ENCODE data around the gene PLD3.

PLD3 gene

DNA sequence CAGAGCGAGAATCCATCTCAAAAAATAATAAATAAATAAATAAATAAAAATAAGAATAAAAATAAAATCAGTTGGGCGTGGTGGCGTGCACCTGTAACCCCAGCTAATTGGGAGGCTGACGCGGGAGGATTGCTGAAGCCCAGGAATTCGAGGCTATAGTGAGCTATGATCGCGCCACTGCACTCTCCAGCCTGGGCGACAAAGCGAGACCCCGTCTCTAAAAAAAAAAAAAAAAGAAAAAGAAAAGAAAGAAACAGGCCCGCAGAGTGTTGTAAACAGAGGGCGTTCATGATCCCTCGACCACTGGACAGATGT, 71.9 kb downstream of the PLD3 start:
- no peak for DNase-seq (ENCODE audit: low spot score)
- in situ Hi-C loops (cut with MboI; ENCODE audit: low sequenced_read_pairs, unreplicated experiment), result no loop called here

DNA sequence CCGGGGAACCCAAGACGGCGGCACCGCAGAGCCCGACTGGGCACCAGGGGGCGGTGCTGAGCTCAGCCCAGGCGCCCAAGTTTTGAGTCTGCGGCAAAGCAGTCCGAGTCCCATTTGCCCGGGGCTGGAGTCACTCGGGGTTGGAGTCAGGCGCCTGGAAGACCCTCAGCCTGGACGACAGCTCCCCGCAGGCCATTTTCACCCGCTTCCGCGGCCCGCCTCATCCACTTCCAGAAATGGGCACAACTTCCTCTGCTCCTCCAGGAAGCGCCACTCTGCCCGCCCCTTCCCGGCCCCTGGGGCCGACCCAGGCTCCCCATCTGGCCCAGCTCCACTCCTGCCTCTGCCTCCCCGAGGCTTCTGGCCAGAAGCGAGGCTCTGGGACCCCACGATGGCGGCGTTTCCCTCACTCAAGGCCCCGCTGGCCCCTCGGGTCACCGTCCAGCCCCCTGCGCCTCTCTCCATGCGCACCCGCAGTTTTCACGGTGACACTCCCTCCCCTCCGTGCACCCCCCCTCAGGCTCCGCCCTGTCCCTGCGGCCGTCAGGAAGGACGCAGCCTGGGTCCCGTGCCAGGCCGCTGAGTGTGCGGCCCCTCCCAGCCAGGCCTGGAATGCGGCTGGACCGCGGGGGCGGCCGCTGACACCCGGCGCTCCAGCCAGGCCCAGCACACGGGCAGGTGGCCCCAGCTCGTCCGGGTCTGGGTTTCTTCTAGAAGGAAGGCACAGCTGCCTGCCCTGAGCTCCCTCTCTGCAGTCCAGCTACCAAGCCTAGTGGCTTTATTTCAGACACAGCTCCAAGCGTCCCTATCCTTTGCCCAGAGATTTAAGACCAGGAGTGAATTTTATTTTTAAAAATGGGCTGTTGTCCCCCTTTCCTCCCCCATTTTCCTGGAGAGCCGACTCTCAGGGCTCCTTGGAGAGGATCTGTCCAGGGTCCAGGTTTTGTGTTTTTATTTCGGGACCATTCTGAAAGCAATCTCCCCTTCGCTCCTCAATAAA, 72.6 kb downstream of the PLD3 start:
- peak; percentile 84 for DNase-seq (ENCODE audit: low spot score)
- TF ChIP-seq, protein P1, sequence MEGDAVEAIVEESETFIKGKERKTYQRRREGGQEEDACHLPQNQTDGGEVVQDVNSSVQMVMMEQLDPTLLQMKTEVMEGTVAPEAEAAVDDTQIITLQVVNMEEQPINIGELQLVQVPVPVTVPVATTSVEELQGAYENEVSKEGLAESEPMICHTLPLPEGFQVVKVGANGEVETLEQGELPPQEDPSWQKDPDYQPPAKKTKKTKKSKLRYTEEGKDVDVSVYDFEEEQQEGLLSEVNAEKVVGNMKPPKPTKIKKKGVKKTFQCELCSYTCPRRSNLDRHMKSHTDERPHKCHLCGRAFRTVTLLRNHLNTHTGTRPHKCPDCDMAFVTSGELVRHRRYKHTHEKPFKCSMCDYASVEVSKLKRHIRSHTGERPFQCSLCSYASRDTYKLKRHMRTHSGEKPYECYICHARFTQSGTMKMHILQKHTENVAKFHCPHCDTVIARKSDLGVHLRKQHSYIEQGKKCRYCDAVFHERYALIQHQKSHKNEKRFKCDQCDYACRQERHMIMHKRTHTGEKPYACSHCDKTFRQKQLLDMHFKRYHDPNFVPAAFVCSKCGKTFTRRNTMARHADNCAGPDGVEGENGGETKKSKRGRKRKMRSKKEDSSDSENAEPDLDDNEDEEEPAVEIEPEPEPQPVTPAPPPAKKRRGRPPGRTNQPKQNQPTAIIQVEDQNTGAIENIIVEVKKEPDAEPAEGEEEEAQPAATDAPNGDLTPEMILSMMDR (IDR thresholded peaks at IDR 0.05; ENCODE audit: borderline replicate concordance, control extremely low read depth, extremely low read depth, insufficient read depth, missing control alignments), result peak; percentile 93
- in situ Hi-C loops (cut with MboI; ENCODE audit: low sequenced_read_pairs, unreplicated experiment), result no loop called here

More for the DNA sequence above, 71.9 kb downstream of the PLD3 start:
- TF ChIP-seq, protein P1 (IDR thresholded peaks at IDR 0.05; ENCODE audit: borderline replicate concordance, control extremely low read depth, extremely low read depth, insufficient read depth, missing control alignments), result no peak

DNA sequence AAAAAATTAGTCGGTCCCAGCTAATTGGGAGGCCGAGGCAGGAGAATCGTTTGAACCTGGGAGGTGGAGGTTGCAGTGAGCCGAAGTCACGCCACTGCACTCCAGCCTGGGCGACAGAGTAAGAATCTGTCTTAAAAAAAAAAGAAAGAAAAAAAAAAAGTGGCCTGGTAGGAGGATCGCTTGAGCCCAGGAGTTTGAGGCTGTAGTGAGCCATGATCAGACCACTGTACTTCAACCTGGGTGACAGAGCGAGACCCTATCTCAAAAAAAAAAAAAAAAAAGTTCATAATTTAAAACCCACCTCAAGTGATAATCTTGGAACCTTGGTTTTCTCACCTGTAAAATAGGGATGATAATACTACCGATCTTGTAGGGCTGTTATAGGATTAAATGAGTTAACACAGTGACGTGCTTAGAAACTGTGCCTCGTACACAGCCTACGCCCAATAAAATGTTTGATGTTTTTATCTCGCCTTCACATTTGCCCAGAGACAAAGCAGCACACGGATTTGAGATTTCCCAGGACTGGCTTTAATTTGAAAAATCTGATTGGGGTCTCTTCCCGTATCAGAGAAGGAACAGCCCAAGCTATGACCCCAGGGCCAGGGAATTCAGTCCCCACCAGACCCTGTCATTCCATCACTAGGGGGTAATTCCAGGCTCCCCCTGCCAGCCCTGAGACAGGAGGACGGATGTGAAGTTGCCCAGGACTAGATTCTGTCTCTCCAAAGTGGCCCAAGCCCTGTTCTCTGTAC, 73.7 kb downstream of the PLD3 start:
- TF ChIP-seq, protein P1 (IDR thresholded peaks at IDR 0.05; ENCODE audit: borderline replicate concordance, control extremely low read depth, extremely low read depth, insufficient read depth, missing control alignments), result no peak
- in situ Hi-C loops (cut with MboI; ENCODE audit: low sequenced_read_pairs, unreplicated experiment), result no loop called here
- DNase-seq (ENCODE audit: low spot score), result no peak

DNA sequence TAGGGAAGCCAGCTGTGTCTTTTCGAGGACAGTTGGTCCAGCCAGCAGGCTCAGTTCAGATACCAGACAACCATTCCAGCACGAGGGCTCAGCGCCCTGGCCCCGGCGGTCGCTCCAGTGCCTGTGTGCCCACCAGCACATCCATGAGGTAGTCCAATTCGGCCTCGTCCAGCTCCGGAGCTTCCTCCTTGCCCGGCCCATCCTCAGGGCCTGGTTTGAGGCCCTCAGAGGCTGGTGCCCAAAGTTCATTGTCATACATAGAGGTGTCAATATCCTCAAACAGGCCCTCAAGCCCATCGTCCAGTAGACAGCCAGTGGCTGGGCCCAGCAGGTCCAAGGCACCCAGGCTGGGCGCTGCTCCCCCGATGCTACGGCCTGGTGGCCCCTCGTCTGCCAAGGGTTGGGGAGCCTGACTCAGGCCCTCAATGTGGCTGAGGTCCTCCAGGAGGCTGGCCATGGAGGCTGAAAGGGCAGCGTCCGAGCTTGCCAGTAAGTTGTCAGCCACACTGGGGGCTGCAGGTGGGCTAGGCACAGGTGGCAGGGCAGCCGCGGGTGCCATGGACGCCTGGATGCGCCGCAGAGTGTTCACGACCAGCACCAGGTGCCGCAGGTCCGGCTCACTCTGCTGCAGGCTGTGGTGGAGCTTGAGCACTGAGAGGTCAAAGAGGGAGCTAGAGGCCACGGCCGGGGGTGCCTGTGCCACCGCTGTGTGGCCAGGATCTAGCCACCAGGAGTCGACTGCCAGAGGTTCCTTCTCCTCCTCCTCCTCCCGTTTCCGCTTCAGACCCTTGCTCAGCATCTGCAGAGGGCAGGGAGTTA, 74.5 kb downstream of the PLD3 start:
- TF ChIP-seq, protein P1 (IDR thresholded peaks at IDR 0.05; ENCODE audit: borderline replicate concordance, control extremely low read depth, extremely low read depth, insufficient read depth, missing control alignments), result no peak
- no peak for DNase-seq (ENCODE audit: low spot score)
- in situ Hi-C loops (cut with MboI; ENCODE audit: low sequenced_read_pairs, unreplicated experiment), result no loop called here

DNA sequence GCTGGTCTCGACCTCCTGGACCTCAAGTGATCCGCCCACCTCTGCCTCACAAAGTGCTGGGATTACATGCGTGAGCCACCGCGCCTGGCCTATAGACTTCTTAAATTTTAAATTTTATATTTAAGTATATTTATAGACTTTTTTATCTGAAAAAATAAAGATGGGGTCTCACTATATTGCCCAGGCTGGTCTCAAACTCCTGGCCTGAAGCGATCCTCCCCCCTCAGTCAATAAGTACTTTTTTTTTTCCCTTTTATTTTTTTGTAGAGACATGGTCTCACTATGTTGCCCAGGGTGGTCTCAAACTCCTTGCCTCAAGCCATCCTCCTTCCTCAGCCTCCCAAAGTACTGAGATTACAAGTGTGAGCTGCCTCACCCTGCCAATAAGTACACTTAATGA, 75.4 kb downstream of the PLD3 start:
- no peak for DNase-seq (ENCODE audit: low spot score)
- TF ChIP-seq, protein P1 (IDR thresholded peaks at IDR 0.05; ENCODE audit: borderline replicate concordance, control extremely low read depth, extremely low read depth, insufficient read depth, missing control alignments), result no peak
- in situ Hi-C loops (cut with MboI; ENCODE audit: low sequenced_read_pairs, unreplicated experiment), result no loop called here
